Uterus (tissue), 4 donors: Measurements from ENCODE around the gene PSD4. TPM values are rescaled to one million over a fixed set of nuclear protein-coding genes. Genes with fewer than 3 reads are reported as not detected.

Source experiments
- DNase-seq, 2 donors: peaks; one replicate each; pipeline ENCODE4 v3.0.0-alpha.2; 2019 to 2020
- H3K27ac ChIP-seq, 2 donors: fragments of 200-600 bp; sonication (generic); 1 replicate in 1 of 2; 2 replicates in 1 of 2; pipeline ENCODE4 v1.5.1; 2016 to 2018
- H3K27me3 ChIP-seq, 2 donors: fragments of 200-600 bp; sonication (generic); one replicate each; pipeline ENCODE4 v1.5.1; 2018 to 2019; ENCODE audit warnings: control low read depth in 1 of 2
- H3K36me3 ChIP-seq, 2 donors: fragments of 200-600 bp; sonication (generic); one replicate each; pipeline ENCODE4 v1.5.1; 2019; ENCODE audit warnings: control low read depth in 1 of 2
- H3K4me1 ChIP-seq, 2 donors: fragments of 200-600 bp; sonication (generic); one replicate each; pipeline ENCODE4 v1.5.1; 2018 to 2019; ENCODE audit warnings: control low read depth in 1 of 2
- H3K4me3 ChIP-seq, 2 donors: fragments of 200-600 bp; sonication (generic); 1 replicate in 1 of 2; 2 replicates in 1 of 2; pipeline ENCODE4 v1.5.1; 2018 to 2019; ENCODE audit warnings: mild to moderate bottlenecking in 1 of 2
- H3K9me3 ChIP-seq, 2 donors: fragments of 200-600 bp; sonication (generic); one replicate each; pipeline ENCODE4 v1.5.1; 2019; ENCODE audit warnings: control low read depth in 1 of 2
- POLR2A ChIP-seq, 2 donors: fragments of 450-650 bp; IDR thresholded peaks; one replicate each; pipeline ENCODE4 v1.6.1; 2016; ENCODE audit warnings: antibody characterized with exemption in 2 of 2, mild to moderate bottlenecking in 1 of 2, moderate library complexity in 1 of 2
- intact Hi-C: fragments of 100-400 bp; cut with DNase I; formaldehyde crosslinking; loops from one replicate; pipeline ENCODE4 v1.15.1; 2023; ENCODE audit warnings: low total_unique reads
- total RNA-seq, 4 donors: library from RNA; depleted of rRNA in 3 of 4; stranded (reverse); fragments of >200 nt in 3 of 4; gene quantifications; one replicate each; pipeline versions ENCODE4 v1.1.0 to v1.2.4, GENCODE V29; 2014 to 2023
- TF ChIP-seq, protein P1 (sequence below), 4 experiments: fragments of 200-600 bp in 2 of 4; fragments of 450-650 bp in 2 of 4; sonication (generic) in 2 of 4; IDR thresholded peaks; one replicate each; pipeline ENCODE4 v1.5.1; 2016 to 2019; ENCODE audit warnings: antibody characterized with exemption in 4 of 4, mild to moderate bottlenecking in 2 of 4, moderate library complexity in 1 of 4
- donor health status: DM: yes; HTN: yes; CAD: no.

The PSD4 gene
- total RNA-seq, 4 donors from 2014 or later: 1.8 to 31.8 (median 7.6) TPM

DNA sequence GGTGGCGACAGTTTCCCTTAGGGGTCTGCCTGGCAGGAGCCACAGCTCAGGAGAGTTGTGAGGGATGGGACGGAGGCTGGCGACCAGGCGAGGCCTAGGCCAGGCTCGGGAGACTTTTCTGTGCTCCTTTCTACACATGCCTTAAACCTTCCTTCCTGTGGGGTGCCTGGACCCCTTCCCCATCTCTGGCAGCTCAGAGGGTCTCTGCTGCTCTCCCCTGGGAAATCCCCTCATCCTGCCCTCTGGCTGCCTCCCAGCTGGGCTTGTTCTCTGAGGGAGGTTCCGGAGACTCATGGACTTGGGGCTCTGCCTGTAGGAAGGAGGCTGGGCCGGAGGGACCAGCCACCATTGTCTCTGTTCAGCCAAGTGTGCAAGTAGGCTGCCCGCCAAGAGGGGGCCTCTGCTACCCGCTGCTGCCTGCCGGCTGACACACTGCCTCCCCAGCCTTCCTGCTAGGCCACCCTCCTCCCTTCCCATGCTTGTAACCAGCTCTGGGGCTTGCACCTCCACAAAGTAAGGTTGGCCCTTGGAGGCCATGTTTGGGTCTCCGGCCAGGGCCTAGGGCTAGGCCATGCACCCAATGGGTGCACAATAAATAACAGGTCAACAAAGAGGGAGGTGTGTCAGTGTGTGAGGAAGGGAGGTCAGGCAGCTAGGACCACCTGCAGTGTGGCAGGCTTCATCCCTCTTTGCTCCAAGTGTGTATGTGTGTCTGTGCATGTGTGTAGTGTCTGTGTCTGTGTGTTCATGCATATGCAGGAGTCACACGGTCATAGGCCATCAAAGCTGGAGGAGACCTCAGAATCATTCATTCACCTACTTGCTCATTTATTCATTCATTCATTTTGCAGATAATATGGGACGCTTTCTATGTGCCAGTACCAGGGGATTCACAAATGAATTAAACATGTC is 28.8 kb downstream of the PSD4 start:
- no peak for DNase-seq
- H3K4me1 ChIP-seq: no peaks in the 10 kb centered on the region
- intact Hi-C loops: no loop called here

DNA sequence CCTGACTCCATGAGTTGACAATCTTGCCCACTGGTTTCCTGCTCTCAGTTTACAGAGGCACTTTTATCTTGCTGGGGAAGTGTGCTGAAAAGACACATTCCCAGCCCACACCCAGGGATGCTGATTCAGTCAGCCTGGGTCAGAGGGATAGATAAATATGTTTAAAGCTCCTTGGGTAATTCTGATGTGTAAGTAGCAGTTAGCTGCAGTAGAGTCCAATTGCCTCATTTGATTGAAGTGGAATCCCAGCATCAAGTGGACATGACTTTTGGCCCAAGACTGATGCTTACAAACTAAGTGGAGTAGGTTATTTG is 29.4 kb downstream of the PSD4 start:
- Histone ChIP-seq H3K36me3 (no peaks in the 10 kb centered on the region), H3K4me3 (no peak overlapping the region), H3K9me3 (no peaks in the 10 kb centered on the region), H3K4me1 (no peaks in the 10 kb centered on the region), H3K27ac (no peak overlapping the region), H3K27me3 (no peaks in the 10 kb centered on the region)
- TF ChIP-seq, protein P1, sequence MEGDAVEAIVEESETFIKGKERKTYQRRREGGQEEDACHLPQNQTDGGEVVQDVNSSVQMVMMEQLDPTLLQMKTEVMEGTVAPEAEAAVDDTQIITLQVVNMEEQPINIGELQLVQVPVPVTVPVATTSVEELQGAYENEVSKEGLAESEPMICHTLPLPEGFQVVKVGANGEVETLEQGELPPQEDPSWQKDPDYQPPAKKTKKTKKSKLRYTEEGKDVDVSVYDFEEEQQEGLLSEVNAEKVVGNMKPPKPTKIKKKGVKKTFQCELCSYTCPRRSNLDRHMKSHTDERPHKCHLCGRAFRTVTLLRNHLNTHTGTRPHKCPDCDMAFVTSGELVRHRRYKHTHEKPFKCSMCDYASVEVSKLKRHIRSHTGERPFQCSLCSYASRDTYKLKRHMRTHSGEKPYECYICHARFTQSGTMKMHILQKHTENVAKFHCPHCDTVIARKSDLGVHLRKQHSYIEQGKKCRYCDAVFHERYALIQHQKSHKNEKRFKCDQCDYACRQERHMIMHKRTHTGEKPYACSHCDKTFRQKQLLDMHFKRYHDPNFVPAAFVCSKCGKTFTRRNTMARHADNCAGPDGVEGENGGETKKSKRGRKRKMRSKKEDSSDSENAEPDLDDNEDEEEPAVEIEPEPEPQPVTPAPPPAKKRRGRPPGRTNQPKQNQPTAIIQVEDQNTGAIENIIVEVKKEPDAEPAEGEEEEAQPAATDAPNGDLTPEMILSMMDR (IDR thresholded peaks at IDR 0.05): no peak
- no peak for TF ChIP-seq POLR2A (IDR thresholded peaks at IDR 0.05)
- intact Hi-C loops: no loop called here
- no peak for DNase-seq

More for the DNA sequence above, 28.8 kb downstream of the PSD4 start:
- Histone ChIP-seq H3K27me3 (no peaks in the 10 kb centered on the region), H3K27ac (no peak overlapping the region), H3K4me3 (no peak overlapping the region), H3K9me3 (no peaks in the 10 kb centered on the region), H3K36me3 (no peaks in the 10 kb centered on the region)
- TF ChIP-seq, protein P1 (IDR thresholded peaks at IDR 0.05): no peak
- TF ChIP-seq POLR2A (IDR thresholded peaks at IDR 0.05): no peak

DNA sequence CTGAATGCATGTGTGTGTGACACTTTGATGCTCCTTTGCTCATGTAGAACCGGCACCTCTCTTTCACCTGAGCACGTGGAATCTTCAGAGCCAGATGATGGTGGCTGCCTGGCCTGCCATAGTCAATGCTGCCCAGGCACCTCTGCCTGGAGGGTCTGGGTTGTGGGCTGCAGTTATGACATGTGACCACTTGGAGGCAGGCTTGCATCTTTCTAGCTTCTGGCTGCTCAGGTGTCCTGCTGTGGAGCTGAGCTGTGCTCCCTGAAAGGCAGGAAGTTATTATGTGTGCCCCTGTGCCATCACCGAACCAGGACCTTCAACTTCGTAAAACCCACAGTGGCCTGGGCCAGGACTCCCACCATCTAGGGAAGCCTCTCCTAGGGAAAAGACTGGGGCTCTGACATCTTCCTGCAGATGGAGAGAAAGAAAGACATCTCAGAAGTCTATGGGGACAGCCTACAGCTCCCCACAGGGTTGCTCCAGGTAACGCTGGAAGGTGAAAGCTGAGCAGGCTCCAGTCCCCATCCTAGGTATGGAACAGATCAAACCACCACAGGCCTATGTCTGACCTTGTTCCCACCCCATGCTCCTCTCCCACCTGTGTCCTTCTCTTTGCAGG is 30.2 kb downstream of the PSD4 start:
- DNase-seq: peak; percentile 42 to 59
- H3K27ac ChIP-seq: no peak overlapping the region
- no peaks in the 10 kb centered on the region for H3K4me1 ChIP-seq
- TF ChIP-seq, protein P1 (IDR thresholded peaks at IDR 0.05): peak; percentile 67 to 82 (median 72)
- TF ChIP-seq POLR2A (IDR thresholded peaks at IDR 0.05): no peak
- no peaks in the 10 kb centered on the region for H3K36me3 ChIP-seq
- intact Hi-C loops: no loop called here
- H3K9me3 ChIP-seq: no peaks in the 10 kb centered on the region
- no peak overlapping the region for H3K4me3 ChIP-seq
- H3K27me3 ChIP-seq: no peaks in the 10 kb centered on the region

DNA sequence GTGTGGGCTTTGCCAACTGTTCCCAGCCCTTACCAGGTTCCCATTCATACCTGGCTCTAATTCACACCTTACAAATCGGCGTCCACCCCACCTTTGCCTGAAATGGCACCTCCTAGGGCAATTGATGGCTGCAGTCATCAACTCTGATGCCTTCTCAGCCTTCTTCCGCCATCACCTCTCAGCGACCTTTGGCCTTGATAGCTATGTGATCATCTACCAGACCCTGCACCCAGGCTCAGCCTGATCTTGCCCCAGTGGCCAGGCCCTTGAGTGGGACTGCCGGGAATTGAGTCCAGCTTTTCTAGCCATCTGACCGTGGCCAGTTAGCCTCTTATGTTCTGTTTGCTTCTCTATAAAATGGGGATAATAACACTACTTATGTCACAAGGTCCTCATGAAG is 32.5 kb downstream of the PSD4 start:
- TF ChIP-seq, protein P1 (IDR thresholded peaks at IDR 0.05): no peak
- TF ChIP-seq POLR2A (IDR thresholded peaks at IDR 0.05): no peak
- H3K9me3 ChIP-seq: no peaks in the 10 kb centered on the region
- no peak overlapping the region for H3K4me3 ChIP-seq
- H3K27ac ChIP-seq: no peak overlapping the region
- DNase-seq: no peak
- intact Hi-C loops: no loop called here
- H3K27me3 ChIP-seq: no peaks in the 10 kb centered on the region
- no peaks in the 10 kb centered on the region for H3K4me1 ChIP-seq
- H3K36me3 ChIP-seq: no peaks in the 10 kb centered on the region

DNA sequence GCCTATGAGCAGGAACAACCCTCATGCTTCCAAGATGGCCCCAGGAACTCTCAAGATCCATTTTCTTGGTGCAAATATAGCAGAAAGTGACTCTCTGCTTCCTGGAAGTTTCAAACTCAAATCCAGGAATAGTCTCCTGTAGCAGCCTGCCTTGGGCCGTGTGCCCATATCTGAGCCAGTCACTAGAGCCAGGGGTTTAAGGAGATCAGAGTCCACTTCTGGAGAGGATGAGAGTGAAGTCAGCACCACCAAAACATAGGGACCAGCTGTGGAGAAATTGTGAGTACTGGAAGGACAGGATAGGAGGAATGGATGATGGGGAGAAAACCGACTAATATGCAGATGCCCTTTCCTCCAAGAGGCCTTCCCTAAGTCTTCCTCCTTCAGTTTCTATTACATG is 33.2 kb downstream of the PSD4 start:
- no peaks in the 10 kb centered on the region for H3K27me3 ChIP-seq
- no peak for DNase-seq
- no peak overlapping the region for H3K27ac ChIP-seq
- TF ChIP-seq, protein P1 (IDR thresholded peaks at IDR 0.05): no peak
- TF ChIP-seq POLR2A (IDR thresholded peaks at IDR 0.05): no peak
- H3K36me3 ChIP-seq: no peaks in the 10 kb centered on the region
- H3K4me1 ChIP-seq: no peaks in the 10 kb centered on the region
- no peaks in the 10 kb centered on the region for H3K9me3 ChIP-seq
- no peak overlapping the region for H3K4me3 ChIP-seq
- intact Hi-C loops: no loop called here
